Smooth muscle cell (in vitro differentiated cells): Measurements from ENCODE around the gene ZFP36L2. TPM values are rescaled to one million over a fixed set of nuclear protein-coding genes. Genes with fewer than 3 reads are reported as not detected.
A peak's percentile ranks its signal among the peaks of the same experiment; 100 is the strongest.

ENCODE experiments used
- DNase-seq: peaks from one replicate; lab custom pipeline; 2025; ENCODE audit not compliant: unreplicated experiment; lab: John Stamatoyannopoulos, UW
- H2AFZ ChIP-seq: fragments of 200-600 bp; sonication (generic); 2 replicates; pipeline ENCODE4 v1.6.0; 2016; ENCODE audit warnings: antibody characterized with exemption, low read depth, mild to moderate bottlenecking
- H3F3A ChIP-seq: fragments of 200-600 bp; sonication (generic); 2 replicates; pipeline ENCODE4 v1.6.0; 2017; ENCODE audit warnings: antibody characterized with exemption, low read depth
- H3K27ac ChIP-seq: fragments of 200-600 bp; sonication (generic); 2 replicates; pipeline ENCODE4 v1.5.1; 2016; ENCODE audit warnings: low read depth, mild to moderate bottlenecking
- H3K27me3 ChIP-seq: fragments of 200-600 bp; sonication (generic); 2 replicates; pipeline ENCODE4 v1.6.1; 2016; ENCODE audit warnings: low read depth, mild to moderate bottlenecking
- H3K36me3 ChIP-seq: fragments of 200-600 bp; sonication (generic); 2 replicates; pipeline ENCODE4 v1.5.1; 2016; ENCODE audit warnings: low read depth
- H3K4me1 ChIP-seq: fragments of 200-600 bp; sonication (generic); 2 replicates; pipeline ENCODE4 v1.5.1; 2016; ENCODE audit warnings: low read depth
- H3K4me2 ChIP-seq: fragments of 200-600 bp; sonication (generic); 2 replicates; pipeline ENCODE4 v1.6.0; 2016; ENCODE audit warnings: mild to moderate bottlenecking
- H3K4me3 ChIP-seq: fragments of 200-600 bp; sonication (generic); 2 replicates; pipeline ENCODE4 v1.5.1; 2016; ENCODE audit warnings: mild to moderate bottlenecking
- H3K79me2 ChIP-seq: fragments of 200-600 bp; sonication (generic); 2 replicates; pipeline ENCODE4 v1.6.0; 2016; ENCODE audit warnings: low read depth, mild to moderate bottlenecking
- H3K9ac ChIP-seq: fragments of 200-600 bp; sonication (generic); 2 replicates; pipeline ENCODE4 v1.6.0; 2016; ENCODE audit warnings: low read depth
- H3K9me3 ChIP-seq: fragments of 200-600 bp; sonication (generic); replicated peaks from 2 replicates; pipeline ENCODE4 v1.5.1; 2016; ENCODE audit warnings: low read depth
- H4K20me1 ChIP-seq: fragments of 200-600 bp; sonication (generic); 2 replicates; pipeline ENCODE4 v1.6.0; 2016; ENCODE audit warnings: low read depth
- WGBS: methylation state at CpG from one replicate; pipeline ENCODE4 v1.1.7; 2016; ENCODE audit warnings: low lambda C conversion rate; 5-methylcytosine and 5-hydroxymethylcytosine counted together
- polyA plus RNA-seq: library from polyadenylated mRNA; unstranded; fragments of >200 nt; fragmentation: Nextera tagmentation; extraction: Ambion mirVana; gene quantifications from 2 replicates; pipeline ENCODE4 v1.2.1, GENCODE V29; 2016
- total RNA-seq: library from RNA; depleted of rRNA; stranded (reverse); fragments of >200 nt; gene quantifications from 2 replicates; pipeline ENCODE4 v1.2.3, GENCODE V29; 2014
- TF ChIP-seq, protein P1 (sequence below): fragments of 200-600 bp; sonication (generic); IDR thresholded peaks from 2 replicates; pipeline ENCODE4 v1.5.1; 2017; ENCODE audit warnings: borderline replicate concordance, mild to moderate bottlenecking, antibody characterized with exemption; ENCODE audit not compliant: insufficient read depth, poor library complexity, severe bottlenecking

ZFP36L2 gene
- total and polyA plus RNA-seq, 2 experiments from 2014 or later = 7.1 to 25.8 TPM

GRCh38 chr2:43217228-43218154, 8.9 kb downstream of the ZFP36L2 start:
- no peak overlapping the region for H3K9ac ChIP-seq
- no peak for DNase-seq

DNA sequence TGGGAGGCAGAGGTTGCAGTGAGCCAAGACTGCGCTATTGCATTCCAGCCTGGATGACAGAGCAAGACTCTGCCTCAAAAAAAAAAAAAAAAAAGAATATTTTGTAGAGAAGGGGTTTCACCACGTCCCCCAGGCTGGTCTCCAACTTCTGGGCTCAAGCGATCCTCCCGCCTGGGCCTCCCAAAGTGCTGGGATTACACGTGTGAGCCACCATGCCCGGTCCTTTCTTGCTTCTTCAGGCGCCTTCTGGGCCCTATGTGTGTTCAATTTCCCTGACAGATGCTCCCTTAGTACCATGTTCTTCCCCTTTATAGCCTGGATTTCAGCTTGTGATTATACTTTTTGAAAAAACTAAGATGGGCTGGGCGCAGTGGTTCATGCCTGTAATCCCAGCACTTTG, 9.8 kb downstream of the ZFP36L2 start:
- no peaks in the 10 kb centered on the region for H4K20me1 ChIP-seq
- no peak overlapping the region for H3K4me3 ChIP-seq
- H3K9me3 ChIP-seq = no peaks in the 10 kb centered on the region
- H2AFZ ChIP-seq = no peak overlapping the region
- no peak for DNase-seq
- H3K4me2 ChIP-seq = no peak overlapping the region
- peaks cover 14% of the 10 kb centered on the region for H3F3A ChIP-seq
- peaks cover 39% of the 10 kb centered on the region for H3K4me1 ChIP-seq
- H3K36me3 ChIP-seq = no peaks in the 10 kb centered on the region
- 92% methylated on average over 8 of the region's 8 CpGs for WGBS
- no peak overlapping the region for H3K27ac ChIP-seq
- H3K79me2 ChIP-seq = no peaks in the 10 kb centered on the region
- H3K27me3 ChIP-seq = no peaks in the 10 kb centered on the region
- no peak overlapping the region for H3K9ac ChIP-seq
- TF ChIP-seq, protein P1, sequence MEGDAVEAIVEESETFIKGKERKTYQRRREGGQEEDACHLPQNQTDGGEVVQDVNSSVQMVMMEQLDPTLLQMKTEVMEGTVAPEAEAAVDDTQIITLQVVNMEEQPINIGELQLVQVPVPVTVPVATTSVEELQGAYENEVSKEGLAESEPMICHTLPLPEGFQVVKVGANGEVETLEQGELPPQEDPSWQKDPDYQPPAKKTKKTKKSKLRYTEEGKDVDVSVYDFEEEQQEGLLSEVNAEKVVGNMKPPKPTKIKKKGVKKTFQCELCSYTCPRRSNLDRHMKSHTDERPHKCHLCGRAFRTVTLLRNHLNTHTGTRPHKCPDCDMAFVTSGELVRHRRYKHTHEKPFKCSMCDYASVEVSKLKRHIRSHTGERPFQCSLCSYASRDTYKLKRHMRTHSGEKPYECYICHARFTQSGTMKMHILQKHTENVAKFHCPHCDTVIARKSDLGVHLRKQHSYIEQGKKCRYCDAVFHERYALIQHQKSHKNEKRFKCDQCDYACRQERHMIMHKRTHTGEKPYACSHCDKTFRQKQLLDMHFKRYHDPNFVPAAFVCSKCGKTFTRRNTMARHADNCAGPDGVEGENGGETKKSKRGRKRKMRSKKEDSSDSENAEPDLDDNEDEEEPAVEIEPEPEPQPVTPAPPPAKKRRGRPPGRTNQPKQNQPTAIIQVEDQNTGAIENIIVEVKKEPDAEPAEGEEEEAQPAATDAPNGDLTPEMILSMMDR = no peak

More at GRCh38 chr2:43217228-43218154, 8.9 kb downstream of the ZFP36L2 start:
- TF ChIP-seq, protein P1 = no peak
- Histone ChIP-seq H3K4me3 (no peak overlapping the region), H3K9me3 (no peaks in the 10 kb centered on the region), H4K20me1 (no peaks in the 10 kb centered on the region), H2AFZ (no peak overlapping the region), H3K27ac (peak overlapping the region; percentile 90), H3K4me2 (peak overlapping the region; percentile 97), H3K27me3 (no peaks in the 10 kb centered on the region), H3K79me2 (peaks cover under 1% of the 10 kb centered on the region), H3K4me1 (peaks cover 48% of the 10 kb centered on the region), H3K36me3 (no peaks in the 10 kb centered on the region), H3F3A (peaks cover 21% of the 10 kb centered on the region)
- WGBS = 28% methylated on average over 11 of the region's 11 CpGs

- H3K9ac ChIP-seq = no peak overlapping the region
- H3K36me3 ChIP-seq = no peaks in the 10 kb centered on the region
- no peaks in the 10 kb centered on the region for H4K20me1 ChIP-seq
- no peak overlapping the region for H2AFZ ChIP-seq
- no peaks in the 10 kb centered on the region for H3K9me3 ChIP-seq
- H3K27ac ChIP-seq = no peak overlapping the region
- H3K4me3 ChIP-seq = no peak overlapping the region
- TF ChIP-seq, protein P1 = no peak
- WGBS = 67% methylated on average over 6 of the region's 6 CpGs
- H3K27me3 ChIP-seq = no peaks in the 10 kb centered on the region
- H3K4me2 ChIP-seq = no peak overlapping the region
- peaks cover 31% of the 10 kb centered on the region for H3K4me1 ChIP-seq
- DNase-seq = no peak
- H3K79me2 ChIP-seq = no peaks in the 10 kb centered on the region
- peaks cover 6% of the 10 kb centered on the region for H3F3A ChIP-seq
Measured at GRCh38 chr2:43215673-43216255, 10.6 kb downstream of the ZFP36L2 start.
